Progenitor cell of endocrine pancreas (in vitro differentiated cells): ENCODE measurements around the gene TMED8. TPM values are rescaled to one million over a fixed set of nuclear protein-coding genes. Genes with fewer than 3 reads are reported as not detected.
A peak's percentile ranks its signal among the peaks of the same experiment; 100 is the strongest.

Experiments
- DNase-seq: peaks from one replicate; pipeline ENCODE4 v3.0.0; 2021; ENCODE audit warnings: low spot score; ENCODE audit not compliant: unreplicated experiment
- H3K27ac Mint-ChIP-seq: 2 replicates; pipeline ENCODE4 v1.8.0; 2021; ENCODE audit warnings: mild to moderate bottlenecking, moderate library complexity, mixed read lengths
- H3K27me3 Mint-ChIP-seq: 2 replicates; pipeline ENCODE4 v1.8.0; 2021; ENCODE audit warnings: mixed read lengths
- H3K36me3 Mint-ChIP-seq: 2 replicates; pipeline ENCODE4 v1.8.0; 2022; ENCODE audit warnings: mixed read lengths; ENCODE audit not compliant: insufficient read depth
- H3K4me1 Mint-ChIP-seq: 2 replicates; pipeline ENCODE4 v1.8.0; 2021; ENCODE audit warnings: low read depth, mixed read lengths
- H3K4me3 Mint-ChIP-seq: 2 replicates; pipeline ENCODE4 v1.8.0; 2021; ENCODE audit warnings: low read depth, mild to moderate bottlenecking, moderate library complexity, mixed read lengths
- H3K9me3 Mint-ChIP-seq: 2 replicates; pipeline ENCODE4 v1.8.0; 2021; ENCODE audit warnings: low read depth, mixed read lengths
- total RNA-seq: library from RNA; stranded (reverse); gene quantifications from 2 replicates; pipeline ENCODE4 v1.2.1, GENCODE V29; 2021
- TF ChIP-seq, protein P1 (sequence below): fragments of 200-600 bp; sonication (generic); IDR thresholded peaks from one replicate; pipeline ENCODE4 v1.5.0; 2021; ENCODE audit warnings: antibody characterized with exemption, mild to moderate bottlenecking; ENCODE audit not compliant: unreplicated experiment

Gene TMED8
- total RNA-seq, 1 donor from 2014 or later: 18.7 TPM

DNA sequence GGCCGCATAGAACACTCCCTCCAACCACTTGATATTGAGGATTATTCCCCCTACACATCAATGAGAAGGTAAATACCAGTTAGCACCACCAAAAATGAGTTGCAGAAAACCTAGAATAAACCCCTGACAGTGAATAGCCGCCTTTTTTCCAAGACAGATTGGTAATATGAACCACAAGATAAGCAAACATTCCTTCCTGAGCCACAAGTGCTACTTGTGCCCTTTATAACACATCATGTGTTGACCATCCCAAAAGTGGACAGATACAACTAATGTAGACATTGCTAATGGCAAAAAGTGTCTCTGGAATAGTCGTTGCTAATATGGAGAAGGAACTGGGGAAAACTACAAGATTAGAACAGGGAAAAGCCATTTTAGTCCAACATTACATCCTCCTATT, 29.2 kb upstream of the TMED8 start:
- Mint-ChIP-seq H3K9me3 (no peaks in the 10 kb centered on the region), H3K27me3 (no peaks in the 10 kb centered on the region), H3K27ac (peak overlapping the region; percentile 23), H3K36me3 (no peaks in the 10 kb centered on the region), H3K4me1 (no peaks in the 10 kb centered on the region), H3K4me3 (no peak overlapping the region)
- no peak for DNase-seq
- TF ChIP-seq, protein P1, sequence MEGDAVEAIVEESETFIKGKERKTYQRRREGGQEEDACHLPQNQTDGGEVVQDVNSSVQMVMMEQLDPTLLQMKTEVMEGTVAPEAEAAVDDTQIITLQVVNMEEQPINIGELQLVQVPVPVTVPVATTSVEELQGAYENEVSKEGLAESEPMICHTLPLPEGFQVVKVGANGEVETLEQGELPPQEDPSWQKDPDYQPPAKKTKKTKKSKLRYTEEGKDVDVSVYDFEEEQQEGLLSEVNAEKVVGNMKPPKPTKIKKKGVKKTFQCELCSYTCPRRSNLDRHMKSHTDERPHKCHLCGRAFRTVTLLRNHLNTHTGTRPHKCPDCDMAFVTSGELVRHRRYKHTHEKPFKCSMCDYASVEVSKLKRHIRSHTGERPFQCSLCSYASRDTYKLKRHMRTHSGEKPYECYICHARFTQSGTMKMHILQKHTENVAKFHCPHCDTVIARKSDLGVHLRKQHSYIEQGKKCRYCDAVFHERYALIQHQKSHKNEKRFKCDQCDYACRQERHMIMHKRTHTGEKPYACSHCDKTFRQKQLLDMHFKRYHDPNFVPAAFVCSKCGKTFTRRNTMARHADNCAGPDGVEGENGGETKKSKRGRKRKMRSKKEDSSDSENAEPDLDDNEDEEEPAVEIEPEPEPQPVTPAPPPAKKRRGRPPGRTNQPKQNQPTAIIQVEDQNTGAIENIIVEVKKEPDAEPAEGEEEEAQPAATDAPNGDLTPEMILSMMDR: no peak

DNA sequence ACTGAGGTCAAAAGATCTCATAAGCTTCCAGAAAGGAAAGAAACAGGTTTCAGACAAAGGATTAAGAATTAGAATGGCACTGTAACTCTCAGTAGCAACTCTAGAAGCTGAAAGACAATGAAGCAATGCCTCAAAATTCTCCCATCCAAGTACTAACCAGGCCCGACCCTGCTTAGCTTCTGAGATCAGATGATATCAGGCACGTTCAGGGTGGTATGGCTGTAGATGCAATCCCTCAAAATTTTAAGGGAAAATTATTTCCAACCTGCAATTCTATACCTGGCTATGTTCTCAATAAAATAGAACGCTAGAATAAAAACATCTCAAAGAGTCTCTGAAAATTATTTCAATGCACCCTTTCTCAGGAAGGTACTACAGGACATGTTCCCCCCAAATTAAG, 26.9 kb upstream of the TMED8 start:
- H3K36me3 Mint-ChIP-seq: no peaks in the 10 kb centered on the region
- no peak overlapping the region for H3K27ac Mint-ChIP-seq
- TF ChIP-seq, protein P1: no peak
- no peak for DNase-seq
- no peaks in the 10 kb centered on the region for H3K9me3 Mint-ChIP-seq
- no peaks in the 10 kb centered on the region for H3K4me1 Mint-ChIP-seq
- no peak overlapping the region for H3K4me3 Mint-ChIP-seq
- H3K27me3 Mint-ChIP-seq: no peaks in the 10 kb centered on the region

GRCh38 chr14:77400216-77400615, 23.3 kb upstream of the TMED8 start:
- no peak overlapping the region for H3K4me3 Mint-ChIP-seq
- H3K27ac Mint-ChIP-seq: no peak overlapping the region

DNA sequence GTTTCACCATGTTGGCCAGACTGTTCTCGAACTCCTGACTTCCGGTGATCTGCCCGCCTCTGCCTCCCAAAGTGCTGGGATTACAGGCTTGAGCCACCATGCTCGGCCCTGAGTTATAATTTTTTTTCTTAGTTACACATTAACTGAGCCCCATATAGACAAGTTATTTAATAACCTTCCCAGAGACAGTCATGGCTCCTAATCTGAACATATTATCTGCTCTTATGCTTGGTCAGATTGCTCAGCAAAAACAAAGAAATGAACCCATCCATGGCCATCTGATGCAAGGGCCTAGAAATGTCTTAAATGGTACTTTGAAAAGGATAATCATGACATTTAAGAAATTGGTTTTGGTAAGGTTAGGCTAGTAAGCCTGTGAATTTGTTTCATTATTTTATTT, 13.3 kb upstream of the TMED8 start:
- TF ChIP-seq, protein P1: no peak
- peaks cover 5% of the 10 kb centered on the region for H3K36me3 Mint-ChIP-seq
- no peaks in the 10 kb centered on the region for H3K27me3 Mint-ChIP-seq
- no peaks in the 10 kb centered on the region for H3K9me3 Mint-ChIP-seq
- DNase-seq: no peak
- H3K4me1 Mint-ChIP-seq: no peaks in the 10 kb centered on the region
- H3K4me3 Mint-ChIP-seq: no peak overlapping the region
- no peak overlapping the region for H3K27ac Mint-ChIP-seq

More at GRCh38 chr14:77400216-77400615, 23.3 kb upstream of the TMED8 start:
- H3K27me3 Mint-ChIP-seq: no peaks in the 10 kb centered on the region
- peaks cover 5% of the 10 kb centered on the region for H3K9me3 Mint-ChIP-seq
- no peak for DNase-seq
- TF ChIP-seq, protein P1: no peak
- H3K36me3 Mint-ChIP-seq: peaks cover 6% of the 10 kb centered on the region
- H3K4me1 Mint-ChIP-seq: no peaks in the 10 kb centered on the region

DNA sequence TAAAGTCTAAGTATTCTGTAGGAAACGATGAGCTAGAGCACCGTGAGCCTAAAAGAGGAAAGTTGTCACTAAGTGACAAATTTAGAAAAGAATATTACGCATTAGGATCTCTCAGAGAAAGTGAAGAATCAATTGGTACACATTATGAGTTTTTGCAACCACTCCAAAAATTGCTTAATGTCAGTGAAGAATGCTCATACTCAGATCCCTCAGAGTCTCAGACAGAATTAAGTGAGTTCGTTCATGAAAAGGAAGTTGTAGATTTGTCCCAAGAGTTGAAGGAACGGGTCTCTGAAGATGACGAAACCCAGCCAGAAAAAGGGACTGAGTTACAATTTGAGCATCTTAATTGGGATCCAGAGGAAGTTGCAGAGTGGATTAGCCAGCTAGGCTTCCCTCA, 1.8 kb upstream of the TMED8 start:
- no peak overlapping the region for H3K27ac Mint-ChIP-seq
- peaks cover 17% of the 10 kb centered on the region for H3K4me1 Mint-ChIP-seq
- H3K9me3 Mint-ChIP-seq: no peaks in the 10 kb centered on the region
- no peaks in the 10 kb centered on the region for H3K27me3 Mint-ChIP-seq
- peaks cover 3% of the 10 kb centered on the region for H3K36me3 Mint-ChIP-seq
- H3K4me3 Mint-ChIP-seq: no peak overlapping the region
- TF ChIP-seq, protein P1: no peak
- DNase-seq: no peak
